HEK293 (cell line): ENCODE data around the gene DIP2C.

Experiments used
- CTCF ChIA-PET: fragments of 350-600 bp; formaldehyde crosslinking; extraction: SDS; loops from one replicate; lab custom pipeline; 2021; ENCODE audit warnings: antibody characterized with exemption; lab: Yijun Ruan, JAX
- POLR2A ChIA-PET: fragments of 300-600 bp; formaldehyde crosslinking; extraction: SDS; loops from one replicate; lab custom pipeline; 2020; ENCODE audit warnings: antibody characterized with exemption, inconsistent platforms; lab: Yijun Ruan, JAX
- H3K27ac ChIP-seq: fragments of 200-500 bp; sonication (Bioruptor generic); 2 replicates; pipeline ENCODE4 v1.5.1; 2014; ENCODE audit warnings: low read depth, low read length, control low read depth, inconsistent platforms; ENCODE audit errors: extremely low read depth
- H3K36me3 ChIP-seq, 2 experiments: fragments of 200-500 bp in 1 of 2; sonication (Bioruptor generic) in 1 of 2; 1 replicate in 1 of 2; 2 replicates in 1 of 2; pipeline ENCODE4 v1.5.1; 2014 to 2017; ENCODE audit warnings: inconsistent platforms in 2 of 2, low read length in 2 of 2; ENCODE audit not compliant: control insufficient read depth in 2 of 2, insufficient read depth in 1 of 2
- H3K4me1 ChIP-seq: fragments of 200-500 bp; sonication (Bioruptor generic); 2 replicates; pipeline ENCODE4 v1.5.1; 2014; ENCODE audit warnings: mild to moderate bottlenecking, low read length, inconsistent platforms; ENCODE audit not compliant: control insufficient read depth, insufficient read depth
- H3K4me3 ChIP-seq: 2 replicates; pipeline ENCODE4 v1.5.1; 2011; ENCODE audit warnings: low read depth, mild to moderate bottlenecking, control low read depth, low read length, moderate library complexity
- H3K9me3 ChIP-seq: fragments of 200-500 bp; sonication (Bioruptor generic); 2 replicates; pipeline ENCODE4 v1.5.1; 2014; ENCODE audit warnings: low read depth, low read length, inconsistent platforms; ENCODE audit not compliant: control insufficient read depth, insufficient read depth
- EGR2 ChIP-seq: fragments of 450-650 bp; formaldehyde crosslinking; IDR thresholded peaks from 2 replicates; pipeline ENCODE4 v1.5.1; 2016; ENCODE audit warnings: low read depth, missing biosample characterization, missing genetic modification characterization
- FEZF1 ChIP-seq: fragments of 450-650 bp; formaldehyde crosslinking; IDR thresholded peaks from 2 replicates; pipeline ENCODE4 v1.5.1; 2016; ENCODE audit warnings: missing biosample characterization, missing genetic modification characterization
- GLIS2 ChIP-seq: fragments of 450-650 bp; formaldehyde crosslinking; IDR thresholded peaks from 2 replicates; pipeline ENCODE4 v1.5.1; 2016; ENCODE audit warnings: missing biosample characterization, missing genetic modification characterization
- IKZF3 ChIP-seq: fragments of 450-650 bp; IDR thresholded peaks from 2 replicates; pipeline ENCODE4 v1.5.0; 2018; ENCODE audit warnings: missing biosample characterization, mild to moderate bottlenecking, missing genetic modification characterization, moderate library complexity
- SP3 ChIP-seq: fragments of 450-650 bp; formaldehyde crosslinking; IDR thresholded peaks from 2 replicates; pipeline ENCODE4 v1.5.1; 2016; ENCODE audit warnings: missing biosample characterization, missing genetic modification characterization
- ZBTB21 ChIP-seq: fragments of 450-650 bp; formaldehyde crosslinking; IDR thresholded peaks from 2 replicates; pipeline ENCODE4 v1.5.1; 2017; ENCODE audit warnings: missing biosample characterization, missing genetic modification characterization
- ZNF121 ChIP-seq: fragments of 450-650 bp; formaldehyde crosslinking; IDR thresholded peaks from 2 replicates; pipeline ENCODE4 v1.5.1; 2016; ENCODE audit warnings: missing biosample characterization, missing genetic modification characterization
- ZNF155 ChIP-seq: fragments of 450-650 bp; formaldehyde crosslinking; IDR thresholded peaks from 2 replicates; pipeline ENCODE4 v1.5.1; 2016; ENCODE audit warnings: missing biosample characterization, missing genetic modification characterization
- ZNF426 ChIP-seq: fragments of 450-650 bp; formaldehyde crosslinking; IDR thresholded peaks from 2 replicates; pipeline ENCODE4 v1.5.1; 2017; ENCODE audit warnings: missing biosample characterization, missing genetic modification characterization, mild to moderate bottlenecking, inconsistent platforms, moderate library complexity
- ZNF510 ChIP-seq: fragments of 450-650 bp; formaldehyde crosslinking; IDR thresholded peaks from 2 replicates; pipeline ENCODE4 v1.5.1; 2018; ENCODE audit warnings: mild to moderate bottlenecking, missing genetic modification characterization, missing biosample characterization; ENCODE audit not compliant: insufficient replicate concordance
- ZNF513 ChIP-seq: fragments of 450-650 bp; IDR thresholded peaks from 2 replicates; pipeline ENCODE4 v1.5.1; 2018; ENCODE audit warnings: missing biosample characterization, missing genetic modification characterization
- ZNF521 ChIP-seq: fragments of 450-650 bp; formaldehyde crosslinking; IDR thresholded peaks from 2 replicates; pipeline ENCODE4 v1.5.1; 2017; ENCODE audit warnings: missing biosample characterization, mild to moderate bottlenecking, missing genetic modification characterization
- ZNF571 ChIP-seq: fragments of 450-650 bp; formaldehyde crosslinking; IDR thresholded peaks from 2 replicates; pipeline ENCODE4 v1.5.0; 2017; ENCODE audit warnings: missing biosample characterization, missing genetic modification characterization
- ZNF596 ChIP-seq: fragments of 450-650 bp; IDR thresholded peaks from 2 replicates; pipeline ENCODE4 v1.5.0; 2018; ENCODE audit warnings: missing biosample characterization, mild to moderate bottlenecking, missing genetic modification characterization, moderate library complexity
- ZNF621 ChIP-seq: fragments of 450-650 bp; formaldehyde crosslinking; IDR thresholded peaks from 2 replicates; pipeline ENCODE4 v1.5.1; 2017; ENCODE audit warnings: missing biosample characterization, missing genetic modification characterization
- ZNF626 ChIP-seq: fragments of 450-650 bp; sonication (Bioruptor Pico); formaldehyde crosslinking; IDR thresholded peaks from 2 replicates; pipeline ENCODE4 v1.5.1; 2018; ENCODE audit warnings: missing biosample characterization, missing genetic modification characterization, inconsistent platforms
- ZNF658 ChIP-seq: fragments of 450-650 bp; formaldehyde crosslinking; IDR thresholded peaks from 2 replicates; pipeline ENCODE4; 2016; ENCODE audit warnings: missing biosample characterization, missing genetic modification characterization
- ZNF692 ChIP-seq: fragments of 450-650 bp; formaldehyde crosslinking; IDR thresholded peaks from 2 replicates; pipeline ENCODE4 v1.5.1; 2016; ENCODE audit warnings: missing biosample characterization, missing genetic modification characterization
- ZSCAN16 ChIP-seq: fragments of 450-650 bp; formaldehyde crosslinking; IDR thresholded peaks from 2 replicates; pipeline ENCODE4 v1.5.1; 2016; ENCODE audit warnings: missing biosample characterization, missing genetic modification characterization
- ZSCAN30 ChIP-seq: fragments of 450-650 bp; IDR thresholded peaks from 2 replicates; pipeline ENCODE4 v1.5.1; 2018; ENCODE audit warnings: missing biosample characterization, mild to moderate bottlenecking, missing genetic modification characterization, moderate library complexity
- TF ChIP-seq, protein P1 (sequence below): fragments of 450-650 bp; formaldehyde crosslinking; IDR thresholded peaks from 2 replicates; pipeline ENCODE4 v1.5.1; 2016; ENCODE audit warnings: missing biosample characterization, missing genetic modification characterization
- TF ChIP-seq, protein P2 (sequence below): fragments of 450-650 bp; formaldehyde crosslinking; IDR thresholded peaks from 2 replicates; pipeline ENCODE4 v1.5.1; 2016; ENCODE audit warnings: missing biosample characterization, missing genetic modification characterization

Gene DIP2C

GRCh38 chr10:327889-328852, 361.3 kb downstream of the DIP2C start:
- ChIA-PET POLR2A (no interaction called here), CTCF (interaction anchor here (0.5 to 1.7 kb wide), 2 partner anchors 9 to 176 kb away, joined by 3 to 5 read pairs; no protein-coding TSS in a partner anchor)
- no peaks in the 10 kb centered on the region for H3K9me3 ChIP-seq
- no peak for TF ChIP-seq ZNF571
- no peak for TF ChIP-seq ZNF510 (tag by site-specific recombination)
- TF ChIP-seq ZBTB21 (tag by site-specific recombination), result no peak
- no peak for TF ChIP-seq GLIS2 (tag by site-specific recombination)
- no peaks in the 10 kb centered on the region for H3K4me1 ChIP-seq
- no peak overlapping the region for H3K4me3 ChIP-seq
- H3K36me3 ChIP-seq, result peaks cover 0 to 25% of the 10 kb centered on the region in 2 experiments; a peak in 2 of 3 replicates
- H3K27ac ChIP-seq, result no peak overlapping the region

DNA sequence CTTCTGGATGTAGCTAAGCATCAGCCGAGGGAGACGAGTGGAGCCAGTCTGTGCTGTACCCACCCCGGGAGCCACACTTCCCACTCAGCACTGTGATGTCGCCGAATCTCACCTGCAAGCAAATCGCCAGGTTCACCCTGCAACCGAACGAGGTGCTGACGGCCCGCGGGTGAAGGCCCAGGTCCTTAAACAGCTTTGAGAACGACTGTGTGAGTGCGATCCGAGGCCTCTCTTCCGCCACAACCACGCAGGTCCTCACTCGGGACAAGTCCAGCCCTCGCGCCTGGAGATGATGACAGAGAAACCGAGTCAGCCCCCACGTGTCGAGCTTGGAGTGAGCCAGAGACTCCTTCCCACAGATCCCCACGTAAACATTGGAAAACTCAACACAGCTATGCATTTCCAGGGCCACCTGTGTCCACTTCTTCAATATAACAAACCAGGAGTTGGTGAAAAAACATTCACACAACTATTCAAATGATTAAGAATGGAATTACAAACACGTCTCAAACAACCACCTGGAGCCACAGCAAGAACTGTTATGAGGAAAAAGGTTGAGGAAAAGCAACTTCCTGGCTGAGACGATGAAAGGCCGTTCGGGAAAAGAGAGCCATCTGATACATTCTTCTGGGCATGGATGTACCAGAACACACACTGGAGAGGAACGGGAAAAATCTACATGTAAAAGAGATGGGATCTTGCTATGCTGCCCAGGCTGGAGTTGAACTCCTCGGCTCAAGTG, 362.4 kb downstream of the DIP2C start:
- TF ChIP-seq SP3 (tag by site-specific recombination), result no peak
- TF ChIP-seq FEZF1, result no peak
- TF ChIP-seq ZNF692 (tag by site-specific recombination), result no peak
- no peak for TF ChIP-seq ZNF658
- no peak for TF ChIP-seq ZSCAN30 (tag by site-specific recombination)
- TF ChIP-seq ZNF121 (tag by site-specific recombination), result 0 out of 2 replicates have a peak, but pooled peaks have one; percentile 13
- no peak for TF ChIP-seq ZNF596 (tag by site-specific recombination)
- TF ChIP-seq ZNF521 (tag by site-specific recombination), result no peak
- TF ChIP-seq, all 188 proteins: peak for 1
- H3K27ac ChIP-seq, result no peak overlapping the region
- H3K4me1 ChIP-seq, result no peaks in the 10 kb centered on the region
- CTCF ChIA-PET, result no interaction called here
- no peaks in the 10 kb centered on the region for H3K9me3 ChIP-seq
- POLR2A ChIA-PET, result no interaction called here
- H3K4me3 ChIP-seq, result no peak overlapping the region
- peaks cover 0 to 25% of the 10 kb centered on the region in 2 experiments; a peak in 2 of 3 replicates for H3K36me3 ChIP-seq

DNA sequence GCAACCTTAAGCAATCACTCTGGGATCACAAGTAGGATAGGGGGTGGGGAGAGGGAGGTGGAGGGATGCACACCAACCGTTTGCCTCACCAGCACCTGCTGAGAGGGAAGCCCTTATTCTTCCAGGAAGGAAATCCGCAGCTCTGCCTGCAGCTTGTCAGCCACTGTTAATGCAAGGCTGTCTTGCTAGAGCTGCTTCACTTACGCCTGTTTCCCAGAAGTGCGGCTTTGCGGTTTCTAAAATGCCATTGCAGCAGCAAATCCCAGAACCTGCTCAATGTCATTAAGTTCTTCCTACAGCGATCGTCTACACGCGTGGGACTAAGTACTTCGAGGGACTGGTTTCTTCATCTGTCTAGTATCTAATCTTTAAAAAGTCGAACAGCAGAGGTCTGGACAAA, 363.1 kb downstream of the DIP2C start:
- CTCF ChIA-PET, result interaction anchor here (0.6 kb wide), 1 partner anchor 89 kb away, joined by 3 read pairs; no protein-coding TSS in a partner anchor
- no peak overlapping the region for H3K4me3 ChIP-seq
- peaks cover 0 to 25% of the 10 kb centered on the region in 2 experiments; a peak in 2 of 3 replicates for H3K36me3 ChIP-seq
- no peaks in the 10 kb centered on the region for H3K4me1 ChIP-seq
- no peak overlapping the region for H3K27ac ChIP-seq
- H3K9me3 ChIP-seq, result no peaks in the 10 kb centered on the region
- POLR2A ChIA-PET, result no interaction called here
- TF ChIP-seq IKZF3 (tag by site-specific recombination) (no peak), ZNF513 (no peak), ZNF426 (tag by site-specific recombination) (no peak), ZNF626 (no peak), EGR2 (tag by site-specific recombination) (no peak), ZNF621 (tag by site-specific recombination) (no peak), ZNF155 (tag by site-specific recombination) (no peak), ZSCAN16 (no peak)
- TF ChIP-seq, protein P1, sequence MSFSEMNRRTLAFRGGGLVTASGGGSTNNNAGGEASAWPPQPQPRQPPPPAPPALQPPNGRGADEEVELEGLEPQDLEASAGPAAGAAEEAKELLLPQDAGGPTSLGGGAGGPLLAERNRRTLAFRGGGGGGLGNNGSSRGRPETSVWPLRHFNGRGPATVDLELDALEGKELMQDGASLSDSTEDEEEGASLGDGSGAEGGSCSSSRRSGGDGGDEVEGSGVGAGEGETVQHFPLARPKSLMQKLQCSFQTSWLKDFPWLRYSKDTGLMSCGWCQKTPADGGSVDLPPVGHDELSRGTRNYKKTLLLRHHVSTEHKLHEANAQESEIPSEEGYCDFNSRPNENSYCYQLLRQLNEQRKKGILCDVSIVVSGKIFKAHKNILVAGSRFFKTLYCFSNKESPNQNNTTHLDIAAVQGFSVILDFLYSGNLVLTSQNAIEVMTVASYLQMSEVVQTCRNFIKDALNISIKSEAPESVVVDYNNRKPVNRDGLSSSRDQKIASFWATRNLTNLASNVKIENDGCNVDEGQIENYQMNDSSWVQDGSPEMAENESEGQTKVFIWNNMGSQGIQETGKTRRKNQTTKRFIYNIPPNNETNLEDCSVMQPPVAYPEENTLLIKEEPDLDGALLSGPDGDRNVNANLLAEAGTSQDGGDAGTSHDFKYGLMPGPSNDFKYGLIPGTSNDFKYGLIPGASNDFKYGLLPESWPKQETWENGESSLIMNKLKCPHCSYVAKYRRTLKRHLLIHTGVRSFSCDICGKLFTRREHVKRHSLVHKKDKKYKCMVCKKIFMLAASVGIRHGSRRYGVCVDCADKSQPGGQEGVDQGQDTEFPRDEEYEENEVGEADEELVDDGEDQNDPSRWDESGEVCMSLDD, result no peak
- TF ChIP-seq, protein P2, sequence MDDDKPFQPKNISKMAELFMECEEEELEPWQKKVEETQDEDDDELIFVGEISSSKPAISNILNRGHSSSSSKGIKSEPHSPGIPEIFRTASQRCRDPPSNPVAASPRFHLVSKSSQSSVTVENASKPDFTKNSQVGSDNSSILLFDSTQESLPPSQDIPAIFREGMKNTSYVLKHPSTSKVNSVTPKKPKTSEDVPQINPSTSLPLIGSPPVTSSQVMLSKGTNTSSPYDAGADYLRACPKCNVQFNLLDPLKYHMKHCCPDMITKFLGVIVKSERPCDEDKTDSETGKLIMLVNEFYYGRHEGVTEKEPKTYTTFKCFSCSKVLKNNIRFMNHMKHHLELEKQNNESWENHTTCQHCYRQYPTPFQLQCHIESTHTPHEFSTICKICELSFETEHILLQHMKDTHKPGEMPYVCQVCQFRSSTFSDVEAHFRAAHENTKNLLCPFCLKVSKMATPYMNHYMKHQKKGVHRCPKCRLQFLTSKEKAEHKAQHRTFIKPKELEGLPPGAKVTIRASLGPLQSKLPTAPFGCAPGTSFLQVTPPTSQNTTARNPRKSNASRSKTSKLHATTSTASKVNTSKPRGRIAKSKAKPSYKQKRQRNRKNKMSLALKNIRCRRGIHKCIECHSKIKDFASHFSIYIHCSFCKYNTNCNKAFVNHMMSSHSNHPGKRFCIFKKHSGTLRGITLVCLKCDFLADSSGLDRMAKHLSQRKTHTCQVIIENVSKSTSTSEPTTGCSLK (tag by site-specific recombination), result no peak
